ENCODE measurements around the gene MEGF8.

Gene MEGF8

DNA sequence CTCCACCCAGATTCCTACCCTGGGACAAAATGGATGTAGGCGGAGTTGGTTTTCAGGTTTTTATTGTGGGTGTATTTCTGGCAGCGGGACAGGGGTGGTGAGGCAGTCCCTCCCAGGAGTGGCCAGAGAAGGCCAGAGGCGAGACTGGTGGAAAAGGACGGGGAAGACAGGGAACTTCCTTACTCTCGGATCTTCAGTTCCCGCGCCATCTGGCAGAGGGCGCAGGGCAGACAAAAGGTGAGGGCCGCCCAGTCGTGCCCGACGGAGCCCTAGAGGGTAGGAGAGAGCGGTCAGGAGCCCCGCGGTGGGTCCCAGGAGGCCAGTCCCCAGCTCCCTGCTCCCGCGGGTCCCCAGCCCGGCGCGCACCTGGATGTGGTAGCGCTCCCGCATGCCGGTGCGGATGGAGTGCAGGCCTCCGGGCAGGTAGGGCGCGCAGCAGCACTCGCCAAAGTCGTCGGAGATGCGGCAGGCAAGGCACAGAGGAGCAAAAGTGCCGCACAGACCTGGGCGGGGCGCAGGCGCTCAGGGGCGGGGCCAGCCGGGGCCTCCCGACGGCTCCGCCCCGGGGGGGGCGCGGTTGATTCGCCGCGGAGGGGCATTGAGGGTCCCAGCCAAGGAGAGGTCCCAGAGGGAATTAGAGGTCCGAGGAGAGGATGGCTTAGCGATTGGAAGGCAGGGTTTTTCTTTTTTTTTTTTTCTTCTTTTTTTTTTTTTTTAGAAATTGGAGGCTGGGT lies 61.7 kb downstream of the MEGF8 start:
- no CpG with 5 or more reads among the region's 48 CpGs for WGBS (ENCODE audit: extremely low coverage, insufficient coverage, low lambda C conversion rate)

DNA sequence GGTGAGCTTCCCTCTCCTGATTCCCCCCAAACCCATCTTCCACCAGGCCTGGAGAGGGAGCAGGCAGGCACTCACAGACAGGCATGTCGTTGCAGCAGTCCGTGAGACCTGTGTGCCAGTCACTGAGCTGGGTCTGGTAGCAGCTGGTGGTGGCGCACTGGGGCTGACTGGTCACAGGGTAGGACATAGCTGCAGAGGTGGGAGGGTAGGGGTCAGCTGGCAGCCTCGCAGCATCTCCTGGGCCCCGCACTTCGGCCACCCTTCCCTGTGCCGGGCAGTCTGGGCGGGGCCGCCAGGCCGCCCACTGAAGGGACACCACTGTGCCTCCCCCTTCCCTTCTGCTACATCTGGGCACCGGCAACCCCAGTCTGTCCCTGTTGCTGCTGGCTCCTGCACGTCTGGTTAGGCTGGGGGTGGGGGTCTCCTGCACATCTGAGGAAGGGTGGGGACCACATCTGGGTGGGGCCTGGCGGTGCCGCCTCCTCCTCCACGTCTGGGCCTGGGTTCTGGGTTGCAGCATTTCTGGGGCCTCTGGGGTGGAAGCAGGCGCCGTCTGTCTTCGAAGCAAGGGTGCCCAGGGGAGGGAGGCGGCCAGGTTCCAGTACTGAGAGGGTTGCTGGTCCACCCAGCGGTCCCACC lies 63.5 kb downstream of the MEGF8 start:
- WGBS (ENCODE audit: extremely low coverage, insufficient coverage, low lambda C conversion rate) = no CpG with 5 or more reads among the region's 20 CpGs
- DNase-seq = no peak
- Histone ChIP-seq H3K18ac (ENCODE audit: low read length) (no peak overlapping the region), H2BK120ac (ENCODE audit: low read depth, low read length) (no peak overlapping the region), H3K79me1 (ENCODE audit: low read length) (no peaks in the 10 kb centered on the region), H2BK5ac (ENCODE audit: low read length) (no peak overlapping the region), H3K4me1 (ENCODE audit: control insufficient read depth, low read depth, low read length) (no peaks in the 10 kb centered on the region), H2BK15ac (replicated peaks; ENCODE audit: low read depth) (no peak overlapping the region), H3K79me2 (ENCODE audit: control insufficient read depth, insufficient read depth, low read length) (no peaks in the 10 kb centered on the region), H3K56ac (ENCODE audit: low read length) (no peak overlapping the region), H3K36me3 (ENCODE audit: control insufficient read depth, insufficient read depth, low read length) (no peaks in the 10 kb centered on the region), H3K27ac (ENCODE audit: low read depth, low read length) (no peak overlapping the region), H4K8ac (ENCODE audit: low read depth, low read length) (no peak overlapping the region), H3K23ac (ENCODE audit: low read length) (no peak overlapping the region), H3K27me3 (ENCODE audit: insufficient read depth, low read length, poor library complexity) (no peaks in the 10 kb centered on the region), H4K5ac (ENCODE audit: low read length) (no peak overlapping the region), H3K4me3 (ENCODE audit: low read length) (no peak overlapping the region), H3K9ac (ENCODE audit: low read length) (no peak overlapping the region), H2AK5ac (ENCODE audit: low read length) (no peak overlapping the region), H3K4ac (ENCODE audit: low read depth, low read length) (no peak overlapping the region), H3K4me2 (ENCODE audit: low read length) (no peak overlapping the region)

More for the DNA sequence above, 61.7 kb downstream of the MEGF8 start:
- H3K27me3 ChIP-seq (ENCODE audit: insufficient read depth, low read length, poor library complexity) = no peaks in the 10 kb centered on the region
- no peak overlapping the region for H2BK15ac ChIP-seq (replicated peaks; ENCODE audit: low read depth)
- no peaks in the 10 kb centered on the region for H3K79me1 ChIP-seq (ENCODE audit: low read length)
- no peak overlapping the region for H2AK5ac ChIP-seq (ENCODE audit: low read length)
- no peak overlapping the region for H2BK120ac ChIP-seq (ENCODE audit: low read depth, low read length)
- DNase-seq = peak; percentile 92
- H3K36me3 ChIP-seq (ENCODE audit: control insufficient read depth, insufficient read depth, low read length) = no peaks in the 10 kb centered on the region
- peak overlapping the region; percentile 88 for H3K4me2 ChIP-seq (ENCODE audit: low read length)
- peak overlapping the region; percentile 59 for H4K8ac ChIP-seq (ENCODE audit: low read depth, low read length)
- H3K79me2 ChIP-seq (ENCODE audit: control insufficient read depth, insufficient read depth, low read length) = no peaks in the 10 kb centered on the region
- H3K4me3 ChIP-seq (ENCODE audit: low read length) = peak overlapping the region; percentile 59
- peak overlapping the region; percentile 87 for H3K4ac ChIP-seq (ENCODE audit: low read depth, low read length)
- peak overlapping the region; percentile 87 for H3K9ac ChIP-seq (ENCODE audit: low read length)
- H3K18ac ChIP-seq (ENCODE audit: low read length) = peak overlapping the region; percentile 85
- H3K4me1 ChIP-seq (ENCODE audit: control insufficient read depth, low read depth, low read length) = no peaks in the 10 kb centered on the region
- peak overlapping the region; percentile 97 for H3K56ac ChIP-seq (ENCODE audit: low read length)
- no peak overlapping the region for H4K5ac ChIP-seq (ENCODE audit: low read length)
- peak overlapping the region; percentile 52 for H2BK5ac ChIP-seq (ENCODE audit: low read length)
- H3K23ac ChIP-seq (ENCODE audit: low read length) = no peak overlapping the region
- H3K27ac ChIP-seq (ENCODE audit: low read depth, low read length) = peak overlapping the region; percentile 72

DNA sequence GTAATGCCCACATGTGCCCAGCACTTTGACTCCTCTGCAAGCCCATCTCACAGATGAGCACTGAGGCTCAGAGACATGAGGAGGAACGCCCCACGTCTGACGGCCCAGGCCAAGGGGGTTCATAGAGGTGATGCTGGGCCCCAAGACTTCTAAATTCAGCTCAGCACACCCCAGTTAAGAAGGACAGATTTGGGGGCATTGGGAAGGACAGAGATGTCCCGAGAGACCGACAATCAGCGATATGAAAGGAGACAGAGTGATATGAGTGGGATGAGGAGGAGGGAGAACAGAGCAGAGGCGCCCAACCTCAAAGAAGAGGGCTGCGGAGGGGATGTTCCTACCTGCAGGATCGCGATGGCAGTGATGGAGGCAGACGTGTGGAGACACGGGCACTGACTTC lies 64.5 kb downstream of the MEGF8 start, which contains the start of gene CNFN:
TSS of gene CNFN (minus strand) at position 399 of the 400 bp plus-strand sequence. CDS start 1,260 bp downstream, outside the sequence.
- Histone ChIP-seq H2BK120ac (ENCODE audit: low read depth, low read length) (no peak within 1 kb of the TSS), H2AK5ac (ENCODE audit: low read length) (no peak within 1 kb of the TSS), H3K56ac (ENCODE audit: low read length) (no peak within 1 kb of the TSS), H2BK5ac (ENCODE audit: low read length) (no peak within 1 kb of the TSS), H3K23ac (ENCODE audit: low read length) (no peak within 1 kb of the TSS), H3K36me3 (ENCODE audit: control insufficient read depth, insufficient read depth, low read length) (no peaks in the 10 kb centered on the region), H3K18ac (ENCODE audit: low read length) (no peak within 1 kb of the TSS), H3K4ac (ENCODE audit: low read depth, low read length) (no peak within 1 kb of the TSS), H3K4me1 (ENCODE audit: control insufficient read depth, low read depth, low read length) (no peaks in the 10 kb centered on the region), H3K4me2 (ENCODE audit: low read length) (no peak within 1 kb of the TSS), H3K9ac (ENCODE audit: low read length) (no peak within 1 kb of the TSS), H4K8ac (ENCODE audit: low read depth, low read length) (no peak within 1 kb of the TSS), H3K4me3 (ENCODE audit: low read length) (no peak within 1 kb of the TSS), H2BK15ac (replicated peaks; ENCODE audit: low read depth) (no peak within 1 kb of the TSS), H3K27ac (ENCODE audit: low read depth, low read length) (no peak within 1 kb of the TSS), H3K27me3 (ENCODE audit: insufficient read depth, low read length, poor library complexity) (no peaks in the 10 kb centered on the region), H3K79me1 (ENCODE audit: low read length) (no peaks in the 10 kb centered on the region), H4K5ac (ENCODE audit: low read length) (no peak within 1 kb of the TSS), H3K79me2 (ENCODE audit: control insufficient read depth, insufficient read depth, low read length) (no peaks in the 10 kb centered on the region)
- no peak for DNase-seq
- no CpG with 5 or more reads among the region's 12 CpGs for WGBS (ENCODE audit: extremely low coverage, insufficient coverage, low lambda C conversion rate)

DNA sequence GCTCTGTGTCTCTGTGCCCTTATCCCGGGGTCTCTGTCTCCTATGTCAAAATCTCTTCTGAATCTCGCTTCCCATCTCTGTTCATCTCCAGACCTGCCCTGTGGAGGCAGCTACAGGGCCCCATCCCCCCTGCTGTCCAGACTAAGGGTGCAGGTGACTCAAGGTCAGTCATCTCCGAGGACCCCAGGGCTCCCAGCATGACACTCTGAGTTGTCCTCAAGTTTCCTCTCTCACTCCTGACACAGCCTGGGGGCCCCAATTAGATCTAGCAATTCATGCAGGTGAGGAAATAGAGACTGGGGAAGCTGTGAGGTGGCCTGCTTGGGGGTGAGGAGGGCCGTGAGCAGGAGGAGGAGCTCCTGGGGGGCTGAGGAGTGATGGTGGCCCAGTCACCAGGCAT lies 66.7 kb downstream of the MEGF8 start:
- Histone ChIP-seq H4K8ac (ENCODE audit: low read depth, low read length) (no peak overlapping the region), H3K4ac (ENCODE audit: low read depth, low read length) (no peak overlapping the region), H2AK5ac (ENCODE audit: low read length) (no peak overlapping the region), H3K4me1 (ENCODE audit: control insufficient read depth, low read depth, low read length) (no peaks in the 10 kb centered on the region), H3K4me2 (ENCODE audit: low read length) (no peak overlapping the region), H3K79me1 (ENCODE audit: low read length) (no peaks in the 10 kb centered on the region), H2BK5ac (ENCODE audit: low read length) (no peak overlapping the region), H3K23ac (ENCODE audit: low read length) (no peak overlapping the region), H3K79me2 (ENCODE audit: control insufficient read depth, insufficient read depth, low read length) (no peaks in the 10 kb centered on the region), H3K56ac (ENCODE audit: low read length) (no peak overlapping the region), H3K36me3 (ENCODE audit: control insufficient read depth, insufficient read depth, low read length) (no peaks in the 10 kb centered on the region), H2BK15ac (replicated peaks; ENCODE audit: low read depth) (no peak overlapping the region), H4K5ac (ENCODE audit: low read length) (no peak overlapping the region), H2BK120ac (ENCODE audit: low read depth, low read length) (no peak overlapping the region), H3K9ac (ENCODE audit: low read length) (no peak overlapping the region), H3K27ac (ENCODE audit: low read depth, low read length) (no peak overlapping the region), H3K18ac (ENCODE audit: low read length) (no peak overlapping the region), H3K4me3 (ENCODE audit: low read length) (no peak overlapping the region), H3K27me3 (ENCODE audit: insufficient read depth, low read length, poor library complexity) (no peaks in the 10 kb centered on the region)
- no CpG with 5 or more reads among the region's 4 CpGs for WGBS (ENCODE audit: extremely low coverage, insufficient coverage, low lambda C conversion rate)
- DNase-seq = no peak

DNA sequence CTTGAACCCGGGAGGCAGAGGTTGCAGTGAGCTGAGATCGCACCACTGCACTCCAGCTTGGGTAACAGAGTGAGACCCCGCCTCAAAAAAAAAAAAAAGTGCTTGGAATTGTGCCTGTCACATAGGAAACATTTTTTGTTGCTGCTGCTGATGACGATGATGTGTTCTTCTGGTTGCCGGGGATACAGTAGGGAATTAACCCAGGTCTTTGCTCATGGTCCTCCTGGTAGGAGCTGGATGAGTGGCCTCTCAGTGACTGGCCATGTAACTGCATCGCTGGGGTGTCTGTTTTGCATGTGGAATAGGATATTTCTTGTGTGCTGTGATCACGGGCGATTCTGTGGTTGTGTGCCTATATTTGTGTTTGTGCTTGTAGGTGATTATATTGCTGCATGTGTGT lies 69.3 kb downstream of the MEGF8 start:
- no CpG with 5 or more reads among the region's 8 CpGs for WGBS (ENCODE audit: extremely low coverage, insufficient coverage, low lambda C conversion rate)
- no peak overlapping the region for H4K8ac ChIP-seq (ENCODE audit: low read depth, low read length)
- H3K23ac ChIP-seq (ENCODE audit: low read length) = no peak overlapping the region
- peaks cover 3% of the 10 kb centered on the region for H3K4me1 ChIP-seq (ENCODE audit: control insufficient read depth, low read depth, low read length)
- H3K4me2 ChIP-seq (ENCODE audit: low read length) = no peak overlapping the region
- no peak overlapping the region for H3K56ac ChIP-seq (ENCODE audit: low read length)
- H3K4ac ChIP-seq (ENCODE audit: low read depth, low read length) = no peak overlapping the region
- H3K4me3 ChIP-seq (ENCODE audit: low read length) = no peak overlapping the region
- H2AK5ac ChIP-seq (ENCODE audit: low read length) = no peak overlapping the region
- no peak overlapping the region for H3K9ac ChIP-seq (ENCODE audit: low read length)
- no peaks in the 10 kb centered on the region for H3K36me3 ChIP-seq (ENCODE audit: control insufficient read depth, insufficient read depth, low read length)
- no peaks in the 10 kb centered on the region for H3K79me2 ChIP-seq (ENCODE audit: control insufficient read depth, insufficient read depth, low read length)
- no peak overlapping the region for H2BK120ac ChIP-seq (ENCODE audit: low read depth, low read length)
- no peak overlapping the region for H3K27ac ChIP-seq (ENCODE audit: low read depth, low read length)
- peaks cover 4% of the 10 kb centered on the region for H3K79me1 ChIP-seq (ENCODE audit: low read length)
- H3K27me3 ChIP-seq (ENCODE audit: insufficient read depth, low read length, poor library complexity) = no peaks in the 10 kb centered on the region
- peak; percentile 47 for DNase-seq
- H4K5ac ChIP-seq (ENCODE audit: low read length) = no peak overlapping the region
- no peak overlapping the region for H2BK15ac ChIP-seq (replicated peaks; ENCODE audit: low read depth)
- no peak overlapping the region for H3K18ac ChIP-seq (ENCODE audit: low read length)
- no peak overlapping the region for H2BK5ac ChIP-seq (ENCODE audit: low read length)

Measured in mesendoderm (in vitro differentiated cells).